Measurements from ENCODE around the gene MIOX. TPM values are rescaled to one million over a fixed set of nuclear protein-coding genes. Genes with fewer than 3 reads are reported as not detected.

MIOX gene
- total RNA-seq, 1 donor from 2014 or later, result not detected

- FAIRE-seq, result no peak
- DNase-seq (ENCODE audit: low spot score in 2 of 2), result peak; percentile 70 to 79
Observed at GRCh38 chr22:50471197-50471847, 15.3 kb upstream of the MIOX start.

- DNase-seq (ENCODE audit: low spot score in 2 of 2) (no peak), FAIRE-seq (no peak)
Observed at GRCh38 chr22:50471962-50472361, 14.7 kb upstream of the MIOX start.

- DNase-seq (ENCODE audit: low spot score in 2 of 2) (no peak), FAIRE-seq (no peak)
Observed at GRCh38 chr22:50473088-50473487, 13.6 kb upstream of the MIOX start.

DNA sequence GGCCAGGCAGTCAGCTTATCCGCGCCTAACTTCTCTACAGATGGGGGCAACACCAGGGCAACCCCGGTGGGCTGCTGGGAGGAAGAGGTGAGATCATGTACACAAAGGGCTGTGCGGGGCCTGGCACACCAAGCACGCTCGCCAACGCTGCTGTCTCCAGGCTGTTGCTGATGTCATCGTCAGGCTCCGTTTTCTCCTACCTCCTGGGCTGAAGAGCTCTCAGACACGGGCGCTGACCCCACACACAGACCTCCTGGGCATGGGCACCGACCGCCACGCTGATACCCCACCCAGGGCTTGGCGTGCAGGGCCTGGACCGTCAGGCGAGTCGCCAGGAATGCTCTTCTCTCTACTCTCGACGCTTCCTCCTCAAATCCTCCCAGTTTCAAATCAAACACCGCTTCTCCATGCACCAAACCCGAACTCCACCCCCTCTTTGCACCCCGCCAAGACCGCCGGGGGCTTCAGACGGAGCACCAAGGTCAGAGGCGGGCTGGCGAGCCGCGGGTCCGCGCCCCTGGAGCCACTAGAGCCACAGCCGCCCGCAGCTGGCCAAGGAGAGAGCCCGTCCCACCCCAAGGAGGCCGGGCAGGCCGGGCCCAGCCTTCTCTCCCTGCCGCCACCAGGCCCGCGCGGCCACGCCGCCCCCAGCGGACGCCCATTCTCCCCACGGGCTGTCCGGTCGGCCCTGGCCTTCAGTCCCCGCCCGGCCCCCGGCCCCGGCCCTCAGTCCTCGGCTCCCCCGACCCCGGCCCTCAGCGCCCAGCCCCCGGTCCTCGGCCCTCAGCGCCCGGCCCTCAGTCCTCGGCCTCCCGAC is 12.6 kb upstream of the MIOX start:
- FAIRE-seq, result no peak
- peak in 1 of 2 donors; percentile 68 for DNase-seq (ENCODE audit: low spot score in 2 of 2)

- FAIRE-seq, result no peak
Observed at GRCh38 chr22:50474710-50475651, 11.7 kb upstream of the MIOX start, which contains the start of gene SBF1. SBF1 (minus strand) TSS chr22:50475035; CDS start chr22:50474840, 195 bp downstream.

DNA sequence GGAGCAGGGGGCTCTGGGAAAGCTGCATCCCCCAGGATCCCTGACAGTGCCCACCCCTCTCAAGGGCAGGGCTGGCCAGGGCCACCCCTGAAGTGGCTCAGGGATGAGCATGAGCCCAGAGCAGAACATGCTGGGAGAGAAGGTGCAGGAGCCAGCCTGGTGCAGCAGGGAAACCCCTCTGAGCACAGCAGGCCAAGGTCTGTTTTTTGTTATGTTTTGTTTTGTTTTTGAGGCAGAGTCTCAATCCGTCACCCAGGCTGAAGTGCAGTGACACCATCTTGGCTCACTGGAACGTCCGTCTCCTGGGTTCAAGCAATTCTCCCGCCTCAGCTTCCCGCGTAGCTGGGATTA is 11.0 kb upstream of the MIOX start:
- FAIRE-seq, result no peak
- no peak for DNase-seq (ENCODE audit: low spot score in 2 of 2)

More at GRCh38 chr22:50474710-50475651, 11.7 kb upstream of the MIOX start, which contains the start of gene SBF1:
- DNase-seq (ENCODE audit: low spot score in 2 of 2), result peak; percentile 100

DNA sequence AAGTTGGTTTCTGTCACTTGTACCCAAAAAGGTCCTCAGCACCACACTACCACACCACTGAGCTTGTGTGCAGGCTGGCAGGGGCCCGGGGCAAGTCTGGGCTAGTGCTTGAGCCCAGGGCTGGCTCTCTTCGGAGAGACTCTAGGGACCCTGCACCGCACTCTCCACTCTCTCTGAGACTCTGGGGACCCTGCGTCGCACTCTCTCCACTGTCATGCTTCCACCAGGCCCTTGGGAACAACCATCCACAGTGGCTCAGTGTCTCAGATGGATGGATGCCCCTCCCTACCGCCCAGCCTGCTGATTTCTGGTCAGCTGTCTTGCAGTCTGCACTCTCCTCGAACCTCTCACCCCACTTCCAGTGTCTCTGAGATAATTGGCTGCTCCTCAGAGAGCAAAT is 9.8 kb upstream of the MIOX start:
- DNase-seq (ENCODE audit: low spot score in 2 of 2), result no peak
- no peak for FAIRE-seq

DNA sequence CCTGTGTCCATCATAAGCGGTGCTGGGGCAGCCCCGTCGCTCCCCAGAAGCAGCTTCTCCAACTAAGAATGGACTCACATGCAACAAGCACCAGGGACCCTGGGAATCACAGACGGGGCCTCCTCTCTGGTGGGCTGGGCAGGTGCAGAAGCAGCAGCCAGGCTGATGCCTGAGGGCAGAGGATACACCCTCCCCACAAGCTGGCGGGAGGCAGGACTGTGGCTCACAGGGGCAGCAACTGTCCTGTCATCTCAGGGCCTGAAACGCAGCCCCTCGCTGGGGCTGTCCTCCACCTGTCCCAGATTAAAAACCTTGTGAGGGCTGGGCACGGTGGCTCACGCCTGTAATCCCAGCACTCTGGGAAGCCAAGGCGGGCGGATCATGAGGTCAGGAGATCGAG is 8.7 kb upstream of the MIOX start:
- DNase-seq (ENCODE audit: low spot score in 2 of 2), result no peak
- no peak for FAIRE-seq

DNA sequence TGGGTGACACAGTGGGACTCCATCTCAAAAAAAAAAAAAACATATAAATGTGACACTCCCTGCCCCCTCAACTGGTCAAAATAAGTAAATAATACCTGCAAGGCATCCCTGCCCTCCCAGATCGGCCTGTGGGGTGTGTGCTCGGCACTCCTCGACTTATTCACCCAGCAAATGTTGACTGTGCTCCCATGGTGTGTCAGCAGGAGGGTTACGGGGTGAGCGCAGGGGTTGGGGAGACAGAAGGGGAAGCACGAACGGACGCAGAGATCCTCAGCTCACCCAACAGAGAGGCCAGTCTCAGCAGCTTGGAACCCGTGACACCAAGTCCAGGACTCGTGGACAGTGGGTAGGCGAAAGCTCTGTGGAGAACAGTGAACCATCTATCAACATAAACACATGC is 6.9 kb upstream of the MIOX start:
- DNase-seq (ENCODE audit: low spot score in 2 of 2), result no peak
- FAIRE-seq, result no peak

DNA sequence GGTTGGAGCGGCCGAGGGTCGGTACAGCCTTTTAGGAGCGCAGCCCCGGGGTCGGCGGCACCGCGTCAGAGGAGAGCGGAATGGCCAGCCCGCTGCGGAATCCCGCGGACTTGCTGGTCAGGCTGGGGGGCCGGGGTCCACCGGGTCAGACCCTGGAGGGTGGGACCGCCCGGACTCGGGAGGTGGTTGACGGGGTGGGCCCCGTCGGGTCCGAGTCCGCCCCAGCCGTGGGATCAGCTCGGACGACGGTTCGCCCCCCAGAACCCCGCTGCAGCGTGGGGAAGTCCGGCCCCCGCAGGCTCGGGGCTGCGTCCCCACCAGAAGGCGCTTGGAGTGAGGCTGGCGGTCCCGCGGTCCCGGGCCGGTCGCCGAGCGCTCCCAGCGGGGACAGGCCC is 5.6 kb upstream of the MIOX start:
- no peak for DNase-seq (ENCODE audit: low spot score in 2 of 2)
- FAIRE-seq, result no peak

DNA sequence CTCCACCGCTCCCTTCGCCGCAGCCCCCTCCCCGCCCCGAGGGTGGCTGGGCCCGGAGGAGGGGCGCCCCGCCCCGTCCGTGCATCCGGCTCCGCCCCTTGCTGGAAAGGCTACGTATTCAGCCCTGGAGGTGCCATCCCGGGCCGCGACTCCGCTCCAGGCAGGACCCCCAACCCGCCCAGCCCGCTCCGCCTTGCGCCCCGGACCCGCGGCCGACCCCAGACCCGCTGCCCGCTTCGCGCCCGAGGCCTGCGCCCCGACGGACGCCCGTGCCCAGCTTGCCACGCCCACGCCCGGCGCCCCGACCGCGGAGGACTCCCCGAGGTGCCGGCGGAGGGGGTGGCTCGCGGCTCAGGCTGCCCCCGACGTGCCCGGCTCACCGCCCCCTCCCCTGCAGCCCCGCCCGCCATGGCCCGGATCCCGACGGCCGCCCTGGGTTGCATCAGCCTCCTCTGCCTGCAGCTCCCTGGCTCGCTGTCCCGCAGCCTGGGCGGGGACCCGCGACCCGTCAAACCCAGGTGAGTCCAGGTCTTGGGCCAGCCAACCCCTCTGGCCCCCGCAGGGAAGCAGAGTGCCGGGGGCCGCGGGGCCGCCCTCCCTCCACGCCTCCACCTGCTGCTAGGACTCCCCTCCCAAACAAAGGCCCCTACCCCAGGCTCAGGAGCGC is 5.1 kb upstream of the MIOX start, which contains the start of gene ADM2:
Gene ADM2 (plus strand): TSS at position 104 of the 667 bp plus-strand sequence. CDS start 305 bp downstream, at position 409.
- no peak for FAIRE-seq

GRCh38 chr22:50482107-50483074 is 4.3 kb upstream of the MIOX start:
- no peak for DNase-seq (ENCODE audit: low spot score in 2 of 2)
- no peak for FAIRE-seq

More for the DNA sequence above, 5.1 kb upstream of the MIOX start, which contains the start of gene ADM2:
- DNase-seq (ENCODE audit: low spot score in 2 of 2), result peak in 1 of 2 donors; percentile 64

- DNase-seq (ENCODE audit: low spot score in 2 of 2) (no peak), FAIRE-seq (no peak)
Observed at GRCh38 chr22:50483106-50483505, 3.6 kb upstream of the MIOX start.

GRCh38 chr22:50483556-50483955 is 3.1 kb upstream of the MIOX start:
- FAIRE-seq (no peak), DNase-seq (ENCODE audit: low spot score in 2 of 2) (no peak)

DNA sequence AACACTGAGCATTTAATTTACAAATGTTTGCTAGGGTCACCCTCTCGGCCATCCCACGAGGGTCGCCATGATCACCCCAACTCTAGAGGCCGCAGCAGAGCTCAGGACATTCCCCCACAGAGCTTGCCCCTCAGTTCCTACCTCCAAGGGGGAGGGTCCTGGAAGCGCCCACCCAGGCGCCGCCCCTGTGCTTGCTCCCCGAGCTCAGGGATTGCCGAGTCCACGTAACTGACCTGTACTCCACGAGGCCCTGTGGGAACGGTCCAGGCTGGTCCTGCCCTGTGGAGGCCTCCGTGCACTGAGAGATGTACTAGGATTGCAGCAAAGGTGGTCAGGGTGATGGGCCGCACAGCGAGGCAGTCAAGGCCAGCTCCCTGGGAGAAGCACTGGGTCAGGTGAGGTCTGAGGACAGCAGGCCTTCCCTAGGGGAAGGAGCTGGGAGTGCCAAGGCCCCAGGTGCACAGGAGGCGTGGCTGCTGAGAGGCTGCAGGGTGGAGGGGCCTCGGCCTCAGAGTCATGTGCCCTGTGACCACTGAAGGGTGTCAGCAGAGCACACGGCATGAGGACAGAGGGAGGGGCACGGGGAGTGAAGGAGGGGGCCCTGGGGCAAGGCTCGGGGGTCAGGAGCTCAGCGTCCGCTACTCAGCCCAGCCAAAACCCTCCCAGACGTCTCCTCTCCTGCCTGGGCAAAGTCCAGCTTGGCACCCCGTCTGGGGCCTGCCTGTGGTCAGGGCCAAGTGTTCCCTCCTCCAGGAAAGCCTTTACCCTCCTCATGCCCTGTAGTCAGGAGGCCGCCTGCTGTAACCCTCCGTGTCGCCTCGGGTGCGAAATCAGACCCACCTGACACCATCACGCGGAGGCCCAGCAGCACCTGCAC is 2.4 kb upstream of the MIOX start:
- FAIRE-seq, result no peak
- DNase-seq (ENCODE audit: low spot score in 2 of 2), result no peak

- FAIRE-seq (no peak), DNase-seq (ENCODE audit: low spot score in 2 of 2) (no peak)
Observed at GRCh38 chr22:50485221-50486131, 1.2 kb upstream of the MIOX start.

Measured in frontal cortex (tissue), 4 donors.